Adrenal gland (tissue), 5 donors: ENCODE measurements around the gene TPP1.

ENCODE experiments used
- POLR2A ChIP-seq, 2 donors: fragments of 450-650 bp; IDR thresholded peaks; one replicate each; pipeline ENCODE4 v1.6.1; 2017; ENCODE audit warnings: antibody characterized with exemption in 2 of 2, mild to moderate bottlenecking in 2 of 2, moderate library complexity in 1 of 2
- TF ChIP-seq, protein P1 (sequence below), 6 experiments: fragments of 450-650 bp in 4 of 6; fragments of 200-600 bp in 2 of 6; sonication (generic) in 1 of 6; IDR thresholded peaks; 1 replicate in 5 of 6; 2 replicates in 1 of 6; pipeline versions ENCODE4 v1.5.1 to v1.8.0; 2016 to 2021; ENCODE audit warnings: antibody characterized with exemption in 6 of 6, mild to moderate bottlenecking in 2 of 6, moderate library complexity in 1 of 6
- donor health status: DM: no; HTN: no; CAD: no.

DNA sequence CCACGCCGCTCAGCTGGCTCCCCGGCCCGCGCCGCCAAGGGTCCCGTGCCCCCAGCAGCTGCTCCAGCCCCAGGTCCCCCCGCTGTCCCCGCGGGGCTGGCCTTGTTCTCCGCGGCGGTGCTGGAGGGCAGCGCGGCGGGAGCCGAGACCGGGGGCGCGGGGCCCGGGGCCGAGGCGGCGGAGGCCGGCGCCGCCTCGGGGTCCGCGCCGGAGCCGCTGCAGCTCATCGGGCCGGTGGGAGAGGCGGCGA lies 7.3 kb downstream of the TPP1 start:
- TF ChIP-seq, protein P1, sequence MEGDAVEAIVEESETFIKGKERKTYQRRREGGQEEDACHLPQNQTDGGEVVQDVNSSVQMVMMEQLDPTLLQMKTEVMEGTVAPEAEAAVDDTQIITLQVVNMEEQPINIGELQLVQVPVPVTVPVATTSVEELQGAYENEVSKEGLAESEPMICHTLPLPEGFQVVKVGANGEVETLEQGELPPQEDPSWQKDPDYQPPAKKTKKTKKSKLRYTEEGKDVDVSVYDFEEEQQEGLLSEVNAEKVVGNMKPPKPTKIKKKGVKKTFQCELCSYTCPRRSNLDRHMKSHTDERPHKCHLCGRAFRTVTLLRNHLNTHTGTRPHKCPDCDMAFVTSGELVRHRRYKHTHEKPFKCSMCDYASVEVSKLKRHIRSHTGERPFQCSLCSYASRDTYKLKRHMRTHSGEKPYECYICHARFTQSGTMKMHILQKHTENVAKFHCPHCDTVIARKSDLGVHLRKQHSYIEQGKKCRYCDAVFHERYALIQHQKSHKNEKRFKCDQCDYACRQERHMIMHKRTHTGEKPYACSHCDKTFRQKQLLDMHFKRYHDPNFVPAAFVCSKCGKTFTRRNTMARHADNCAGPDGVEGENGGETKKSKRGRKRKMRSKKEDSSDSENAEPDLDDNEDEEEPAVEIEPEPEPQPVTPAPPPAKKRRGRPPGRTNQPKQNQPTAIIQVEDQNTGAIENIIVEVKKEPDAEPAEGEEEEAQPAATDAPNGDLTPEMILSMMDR (IDR thresholded peaks at IDR 0.05), result no peak
- TF ChIP-seq POLR2A (IDR thresholded peaks at IDR 0.05), result no peak
